GM21526 (cell line): Measurements from ENCODE around the gene ZNF768.

Experiments used
- ATAC-seq: cut with Tn5 transposase; IDR thresholded peaks from one replicate; pipeline ENCODE4 v1.9.1; 2021; ENCODE audit warnings: moderate library complexity; ENCODE audit not compliant: unreplicated experiment, low FRiP score

The ZNF768 gene

GRCh38 chr16:30474684-30475083, 51.7 kb downstream of the ZNF768 start:
- ATAC-seq, result no peak

- no peak for ATAC-seq
Observed at GRCh38 chr16:30474074-30474452, 52.3 kb downstream of the ZNF768 start.
